NCI-H82 treated with DMSO at 0.1 percent for 48 hours (cell line): ENCODE results near the gene MDFIC2.
"Not testable (repeated sequence)": the region's sequence is repeated elsewhere in the genome, so short reads cannot be mapped to it uniquely, and the experiment has no call there.

Source experiments
- DNase-seq: peaks from one replicate; lab custom pipeline; 2025; ENCODE audit not compliant: unreplicated experiment; lab: John Stamatoyannopoulos, UW

Gene MDFIC2

DNA sequence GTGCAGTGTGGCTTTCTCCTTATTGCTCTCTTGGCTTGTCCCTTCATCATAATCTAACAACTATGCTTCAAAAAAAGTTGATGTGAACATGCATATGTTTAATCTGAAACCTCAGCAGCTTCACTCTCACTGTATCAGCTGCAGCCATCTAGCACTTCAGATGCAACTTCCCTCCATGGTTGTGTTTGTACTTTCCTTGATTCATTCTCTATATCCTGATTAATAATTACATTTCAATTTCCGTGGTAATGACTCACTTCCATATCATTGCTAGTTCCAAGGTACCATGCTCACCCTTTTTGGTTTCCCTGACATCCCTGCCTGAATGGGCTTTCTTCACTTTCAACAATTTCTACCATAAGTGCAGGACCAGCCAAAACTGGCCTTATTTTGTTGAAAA lies 51.2 kb downstream of the MDFIC2 start:
- no peak for DNase-seq

DNA sequence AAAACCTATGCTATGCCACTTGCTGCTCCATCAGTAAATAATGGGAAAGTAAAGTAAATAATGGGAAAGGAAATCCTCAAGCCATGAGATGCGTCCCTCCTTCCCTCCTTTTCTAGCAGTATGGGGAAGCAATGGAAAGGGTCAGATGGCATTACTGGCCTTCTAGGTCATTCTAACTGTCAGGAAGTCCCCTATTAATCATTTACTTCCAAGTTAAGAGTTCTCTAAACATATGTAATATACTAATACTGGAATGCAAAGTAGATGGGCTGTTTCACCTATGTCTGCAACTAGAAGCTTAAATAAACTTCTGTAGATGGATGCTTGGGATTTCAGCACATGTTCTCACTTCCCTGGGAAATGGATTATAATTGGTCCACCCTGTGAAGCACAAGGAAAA lies 55.9 kb downstream of the MDFIC2 start:
- no peak for DNase-seq

DNA sequence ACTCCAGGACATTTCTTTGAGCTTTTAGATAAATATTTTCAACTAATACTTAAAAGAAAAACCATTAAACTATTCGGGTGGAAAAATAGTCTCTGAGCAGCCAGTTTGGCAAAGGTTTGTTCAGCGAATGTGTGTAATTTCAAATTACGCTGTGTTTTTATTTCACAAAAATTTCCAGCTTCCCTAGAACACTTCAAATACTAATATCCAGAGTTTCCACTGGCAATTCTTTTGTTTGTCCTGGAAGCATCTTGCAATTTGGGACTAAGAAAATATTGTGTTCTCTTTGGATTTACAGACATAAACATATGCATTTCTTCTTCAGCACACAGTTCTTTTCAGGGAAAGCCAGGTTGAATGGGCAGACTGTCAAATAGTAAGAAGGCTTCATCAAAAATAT lies 61.9 kb downstream of the MDFIC2 start:
- no peak for DNase-seq

DNA sequence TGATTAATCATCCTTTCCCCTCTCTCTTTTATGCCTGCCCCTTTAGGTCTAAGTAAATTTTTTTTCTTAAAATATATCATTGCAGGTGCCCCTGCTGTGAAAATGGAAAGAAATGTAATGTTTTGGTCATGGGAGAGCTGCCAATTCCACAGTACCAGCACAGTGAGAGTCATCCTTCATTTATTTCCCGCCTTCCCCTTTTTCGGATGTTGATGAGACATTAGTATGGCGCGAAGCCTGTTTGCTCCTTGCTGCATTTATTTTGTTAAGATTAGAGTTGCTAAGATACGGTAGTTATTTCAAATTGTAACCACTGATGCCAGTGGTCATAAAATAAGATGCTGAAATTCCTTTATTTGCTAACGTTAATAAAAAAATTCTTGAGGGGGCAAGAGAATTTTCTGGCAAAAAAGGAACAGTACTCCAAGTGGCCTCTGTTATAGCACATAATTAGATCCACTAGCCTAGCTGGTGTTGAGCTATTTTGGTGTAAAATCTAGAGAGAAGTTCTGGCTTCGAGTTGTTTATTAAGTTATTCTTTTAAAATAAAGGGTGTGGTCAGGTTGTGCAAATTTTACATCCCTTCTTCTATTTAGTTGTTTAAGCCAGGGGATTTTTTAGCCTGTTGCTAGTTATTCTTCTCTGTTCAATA lies 62.8 kb downstream of the MDFIC2 start:
- no peak for DNase-seq

DNA sequence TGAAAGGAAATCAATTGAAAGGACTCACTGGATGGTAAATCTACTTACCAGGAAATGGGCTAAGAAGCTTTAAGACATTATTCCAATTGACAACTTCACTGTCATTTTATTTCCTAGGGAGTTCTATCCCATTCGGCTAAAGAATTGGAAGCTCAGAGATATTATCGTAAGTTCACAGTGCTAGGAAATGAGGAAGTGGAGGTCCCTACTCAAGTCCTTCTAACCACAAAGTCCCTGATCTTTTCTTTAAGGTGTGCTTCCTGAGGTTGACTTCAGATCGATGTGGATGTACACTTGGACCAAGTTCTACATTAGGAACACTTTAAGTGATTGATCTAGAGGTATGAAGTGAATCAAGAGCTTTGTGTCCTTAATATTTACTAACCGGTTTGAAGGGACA lies 63.6 kb downstream of the MDFIC2 start:
- no peak for DNase-seq

DNA sequence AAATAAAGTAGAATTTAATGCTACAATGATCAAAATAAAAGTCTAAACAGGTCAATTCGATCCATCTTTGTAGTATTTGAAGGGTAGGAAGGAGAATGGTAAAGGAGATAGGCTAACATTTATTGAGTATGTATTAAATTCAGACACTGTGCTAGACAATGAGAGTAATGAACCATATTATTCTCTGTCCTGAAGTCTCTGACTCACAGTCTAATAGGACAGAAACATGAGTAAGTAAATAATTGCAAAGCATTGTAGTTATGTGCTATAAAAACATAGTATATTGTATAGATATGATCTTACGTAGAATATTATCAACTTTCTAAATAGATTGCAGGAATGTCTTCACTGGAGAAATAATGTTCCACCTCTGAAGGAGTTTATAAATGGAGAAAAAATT lies 64.5 kb downstream of the MDFIC2 start:
- no peak for DNase-seq

DNA sequence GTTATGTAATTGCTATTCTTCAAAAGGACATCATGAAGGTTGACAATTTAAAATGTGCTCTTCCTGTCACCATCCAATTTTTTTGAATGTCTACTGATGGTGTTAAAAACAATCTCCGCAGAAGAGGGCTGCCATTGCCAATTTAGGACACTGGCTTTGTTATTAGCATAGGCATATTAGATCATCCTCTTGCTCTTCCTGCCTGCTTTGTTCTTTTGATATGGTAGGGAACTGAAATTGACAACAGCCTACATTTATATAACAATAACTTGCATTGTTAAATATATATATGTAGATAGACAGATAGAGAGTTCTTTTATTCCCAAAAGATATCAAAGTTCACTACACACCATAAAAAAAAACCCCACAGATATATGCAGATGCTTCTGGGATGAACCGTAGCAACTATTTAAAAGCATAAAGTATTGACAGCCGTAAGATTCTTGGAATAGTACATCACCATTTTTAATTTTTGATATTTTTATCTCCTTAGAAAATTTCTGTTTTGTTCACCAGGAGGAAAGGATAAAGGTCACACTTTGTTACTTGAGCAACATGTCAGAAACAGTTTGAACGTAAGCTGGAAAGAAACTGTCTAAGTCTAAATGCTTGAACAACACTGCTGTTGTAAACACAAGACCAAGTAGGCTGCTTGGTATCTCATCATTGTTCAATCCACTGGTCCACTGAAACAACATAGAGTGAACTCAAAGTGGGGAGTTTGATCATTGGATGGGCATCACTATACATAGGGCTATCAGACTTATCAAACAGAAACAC lies 66.5 kb downstream of the MDFIC2 start:
- no peak for DNase-seq

DNA sequence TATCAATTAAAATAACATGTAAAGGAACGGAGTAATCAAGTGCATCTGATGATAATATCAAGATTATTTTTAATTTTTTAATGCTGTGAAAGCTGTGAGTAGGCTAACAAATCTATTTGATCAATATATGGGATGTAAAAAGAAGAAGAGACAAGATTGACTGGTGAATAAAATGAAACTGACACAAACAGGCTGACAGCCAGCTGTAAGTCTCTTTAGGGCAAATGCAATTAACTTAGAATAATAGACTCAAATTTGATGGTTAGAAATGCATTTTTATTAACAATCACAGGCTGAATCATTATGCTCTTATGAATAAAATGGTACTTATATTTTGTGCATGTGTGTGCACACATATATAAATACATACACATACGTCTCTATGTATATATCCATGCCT lies 68.0 kb downstream of the MDFIC2 start:
- DNase-seq, result no peak

DNA sequence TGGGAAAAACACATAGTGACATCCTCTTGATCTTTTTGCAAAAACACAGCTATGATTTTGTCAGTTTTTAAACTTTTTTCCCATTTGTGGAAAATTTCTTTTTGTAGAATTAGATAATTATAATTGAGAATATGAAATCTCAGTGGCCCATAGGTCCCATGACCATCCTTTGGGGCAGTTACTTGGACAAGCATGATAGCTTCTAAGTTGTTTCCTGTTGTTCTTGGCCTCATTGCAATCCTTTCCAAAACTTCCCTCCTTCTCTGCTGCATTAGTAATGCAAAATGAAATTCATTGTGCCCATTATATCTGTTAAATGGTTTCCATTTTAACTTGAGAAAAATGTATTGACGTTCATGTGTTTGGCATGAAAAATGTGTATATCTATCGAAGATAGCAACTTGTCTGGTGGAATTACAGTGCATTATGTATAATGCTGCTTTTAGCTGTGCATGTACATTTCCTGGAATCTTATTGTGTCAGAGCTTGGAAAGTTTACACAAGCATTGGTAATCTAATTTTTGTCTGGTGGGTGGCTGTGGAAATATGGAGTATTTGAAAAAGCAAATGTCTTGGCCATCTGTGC lies 70.0 kb downstream of the MDFIC2 start:
- DNase-seq, result no peak

DNA sequence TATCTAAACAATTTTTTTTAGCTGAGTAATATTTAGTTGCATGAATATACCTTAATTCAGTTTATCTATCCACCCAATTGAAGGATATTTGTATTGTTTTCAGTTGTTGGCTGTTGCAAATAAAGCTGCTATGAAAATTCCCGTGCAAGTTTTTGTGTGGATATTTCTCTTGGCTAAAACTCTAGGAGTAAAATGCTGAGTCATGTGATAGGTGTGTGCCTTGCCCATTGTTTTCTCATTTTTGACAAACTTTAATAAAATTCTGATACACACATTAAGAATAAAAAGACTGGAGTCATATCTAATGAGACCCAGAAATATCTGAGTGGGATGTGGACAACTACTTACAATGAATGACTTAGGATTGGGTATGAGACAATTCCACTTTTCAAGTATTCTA lies 78.6 kb downstream of the MDFIC2 start:
- DNase-seq, result no peak

DNA sequence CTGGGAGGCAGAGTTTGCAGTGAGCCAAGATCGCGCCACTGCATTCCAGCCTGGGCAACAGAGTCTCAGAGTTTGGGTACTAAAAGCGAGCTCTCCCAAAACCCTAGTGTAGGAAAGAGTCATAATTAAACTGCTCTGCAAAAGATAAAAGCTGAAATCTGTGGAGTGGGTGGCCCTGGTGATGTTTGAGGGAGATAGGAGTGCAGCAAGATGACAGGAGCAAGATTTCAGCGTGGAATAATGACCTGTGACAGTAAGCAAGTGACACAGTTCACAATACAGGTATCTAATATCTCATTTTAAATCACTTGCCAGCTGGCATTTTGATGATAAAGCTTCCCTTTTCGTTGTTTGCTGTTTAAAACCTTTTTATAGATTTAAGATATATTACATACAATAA lies 79.3 kb downstream of the MDFIC2 start:
- DNase-seq, result no peak

DNA sequence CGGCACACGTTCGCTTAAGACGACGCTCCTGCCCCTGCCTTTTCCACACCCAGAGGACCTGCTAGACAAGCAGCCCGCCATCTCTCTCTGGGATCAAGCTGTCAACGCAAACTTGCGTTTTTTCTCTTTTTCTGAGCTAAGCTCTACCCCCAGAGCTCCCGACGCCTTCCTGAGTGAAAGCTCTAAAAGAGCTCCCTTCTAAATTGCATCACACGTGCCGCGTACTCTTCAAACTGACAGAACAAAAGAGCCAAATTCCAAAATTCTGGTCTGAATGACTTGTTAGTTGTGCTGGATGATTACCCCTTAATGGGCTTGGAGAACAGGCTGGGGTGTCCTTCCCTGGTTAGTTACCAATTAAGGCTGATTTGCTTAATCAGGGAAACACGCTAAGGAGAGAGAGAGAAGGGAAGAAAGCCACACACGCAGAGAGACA lies 81.2 kb downstream of the MDFIC2 start:
- DNase-seq, result no peak

DNA sequence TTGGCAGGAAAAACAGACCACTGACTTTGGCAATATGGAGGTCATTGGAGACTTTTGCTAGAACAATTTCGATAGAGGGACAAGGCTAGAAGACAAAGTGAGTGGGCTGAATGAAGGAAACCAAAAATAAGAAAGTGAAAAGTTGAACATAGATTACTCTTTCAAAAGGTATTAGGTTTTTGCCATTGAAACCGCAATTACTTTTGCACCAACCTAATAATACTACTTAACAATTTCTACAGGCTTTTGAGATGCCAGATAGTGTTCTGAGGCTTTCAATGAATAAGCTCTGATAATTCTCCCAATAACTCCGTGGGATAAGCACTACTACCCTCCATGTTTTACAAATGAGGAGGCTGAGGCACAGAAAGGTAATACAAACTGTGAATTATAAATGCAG lies 85.0 kb downstream of the MDFIC2 start:
- DNase-seq, result no peak

DNA sequence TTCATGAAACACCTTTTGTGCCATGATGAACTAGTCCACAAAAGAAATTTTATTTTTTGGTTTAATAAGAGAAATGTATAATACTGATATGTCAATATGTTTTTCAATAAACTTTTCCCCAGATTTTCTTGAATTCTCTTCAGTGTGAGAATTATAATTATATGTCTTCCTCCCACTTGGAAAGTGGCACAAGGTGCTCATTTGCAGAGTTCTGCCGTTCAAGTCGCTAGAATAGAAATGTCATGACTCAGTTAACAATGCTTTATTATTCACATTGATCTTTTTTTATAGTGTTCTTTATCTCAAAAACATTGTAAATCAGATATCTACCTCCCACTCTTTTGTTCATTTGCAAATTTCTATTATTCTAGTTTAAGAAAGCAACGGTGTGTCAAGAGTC lies 87.3 kb downstream of the MDFIC2 start:
- no peak for DNase-seq

DNA sequence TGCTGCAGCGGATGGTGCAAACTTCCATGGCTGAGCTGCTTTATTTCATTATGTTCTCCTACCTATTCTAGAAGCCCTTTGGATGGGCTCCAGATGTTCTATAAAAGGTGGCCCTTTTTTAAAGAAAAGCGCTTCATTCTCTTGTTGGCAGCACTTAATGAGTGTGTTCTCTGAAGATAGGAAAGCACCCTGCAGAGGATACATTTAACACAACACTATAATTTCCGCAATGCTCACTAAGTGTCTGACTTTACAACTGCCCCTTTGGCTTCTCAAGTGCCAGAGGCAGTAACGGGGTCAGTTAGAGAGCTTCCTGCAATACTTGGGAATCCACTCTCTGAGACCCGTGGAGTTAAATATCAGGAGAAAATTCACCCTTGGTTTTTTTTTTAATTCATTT lies 88.1 kb downstream of the MDFIC2 start:
- no peak for DNase-seq

DNA sequence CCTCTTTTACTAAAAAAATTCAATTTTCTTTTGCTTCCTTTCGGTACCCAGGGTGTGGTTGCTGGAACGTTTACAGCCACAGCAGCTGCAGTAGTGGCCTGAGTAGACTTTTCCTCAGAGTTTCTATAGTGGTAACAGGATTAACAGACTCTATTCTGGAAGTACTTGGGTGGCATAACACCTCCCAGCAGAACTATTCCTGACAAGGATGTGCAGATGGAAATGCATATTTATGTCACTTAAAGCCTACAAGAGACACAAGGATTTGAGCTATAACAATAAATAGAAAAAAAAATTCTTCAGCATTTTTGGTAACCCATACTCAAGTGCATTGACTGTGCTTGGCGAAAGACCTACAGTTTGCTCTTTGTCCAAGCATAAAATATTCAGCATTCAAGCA lies 94.0 kb downstream of the MDFIC2 start:
- no peak for DNase-seq

DNA sequence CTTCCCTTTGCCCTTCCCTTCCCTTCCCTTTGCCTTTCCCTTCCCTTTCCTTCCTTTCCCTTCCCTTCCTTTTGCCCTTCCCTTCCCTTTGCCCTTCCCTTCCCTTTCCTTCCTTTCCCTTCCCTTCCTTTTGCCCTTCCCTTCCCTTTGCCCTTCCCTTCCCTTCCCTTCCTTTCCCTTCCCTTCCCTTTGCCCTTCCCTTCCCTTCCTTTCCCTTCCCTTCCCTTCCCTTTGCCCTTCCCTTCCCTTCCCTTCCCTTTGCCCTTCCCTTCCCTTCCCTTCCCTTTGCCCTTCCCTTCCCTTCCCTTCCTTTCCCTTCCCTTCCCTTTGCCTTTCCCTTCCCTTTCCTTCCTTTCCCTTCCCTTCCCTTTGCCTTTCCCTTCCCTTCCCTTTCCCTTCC lies 101.2 kb downstream of the MDFIC2 start:
- DNase-seq, result not testable (repeated sequence)

DNA sequence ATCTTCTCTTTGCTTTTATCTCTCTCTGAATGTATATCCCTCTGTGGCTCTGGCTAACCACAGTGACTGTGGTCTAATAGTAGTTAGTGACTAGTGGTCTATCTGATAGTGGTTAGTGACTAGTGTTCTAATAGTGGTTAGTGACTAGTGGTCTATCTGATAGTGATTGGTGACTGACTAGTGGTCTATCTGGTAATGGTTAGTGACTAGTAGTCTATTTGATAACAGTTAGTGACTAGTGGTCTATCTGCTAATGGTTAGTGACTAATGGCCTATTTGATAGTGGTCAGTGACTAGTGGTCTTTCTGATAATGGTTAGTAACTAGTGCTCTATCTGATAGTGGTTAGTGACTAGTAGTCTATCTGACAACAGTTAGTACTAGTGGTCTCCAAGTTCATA lies 110.5 kb downstream of the MDFIC2 start:
- no peak for DNase-seq

DNA sequence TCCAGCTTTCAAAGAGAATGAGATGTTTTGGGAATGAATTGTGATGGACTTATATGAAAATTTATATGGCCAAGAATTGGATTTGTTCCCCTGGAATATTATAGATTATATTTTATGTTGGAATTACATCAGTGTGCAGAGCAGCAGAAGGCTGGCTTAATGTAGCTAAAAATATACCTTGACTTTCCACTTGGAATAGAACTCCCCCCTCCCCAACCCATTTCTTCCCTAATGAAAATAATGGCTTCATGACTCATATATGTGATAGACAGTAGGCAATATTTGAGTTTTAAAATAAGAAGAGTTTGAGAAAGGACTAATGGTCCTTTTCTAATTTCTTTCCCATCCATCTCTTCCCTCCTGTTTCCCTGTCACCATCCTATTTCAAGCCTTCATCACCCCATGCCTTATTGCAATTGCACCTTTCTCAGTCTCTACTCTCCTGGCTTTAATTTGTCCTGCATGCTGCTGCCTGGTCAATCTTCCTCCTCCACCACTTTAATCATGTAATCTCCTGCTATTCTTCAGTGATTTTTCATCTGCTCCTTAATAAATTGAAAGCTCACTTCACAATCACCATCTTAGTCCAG lies 122.5 kb downstream of the MDFIC2 start:
- DNase-seq, result no peak

DNA sequence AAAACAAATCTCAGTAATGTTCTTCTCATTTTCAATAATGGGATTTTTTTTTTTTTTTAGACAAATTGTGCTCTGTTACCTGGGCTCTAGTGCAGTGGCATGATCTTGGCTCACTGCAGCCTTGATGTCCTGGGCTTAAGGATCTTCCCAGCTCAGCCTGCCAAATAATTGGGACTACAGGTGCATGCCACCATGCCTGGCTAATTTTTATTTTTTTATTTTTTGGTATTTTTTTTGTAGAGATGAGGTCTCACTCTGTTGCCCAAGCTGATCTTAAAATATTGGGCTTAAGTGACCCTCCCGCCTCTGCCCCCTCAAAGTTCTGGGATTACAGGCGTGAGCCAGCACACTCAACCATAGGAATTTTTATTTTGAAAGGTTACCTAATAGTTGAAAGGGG lies 126.2 kb downstream of the MDFIC2 start:
- no peak for DNase-seq

DNA sequence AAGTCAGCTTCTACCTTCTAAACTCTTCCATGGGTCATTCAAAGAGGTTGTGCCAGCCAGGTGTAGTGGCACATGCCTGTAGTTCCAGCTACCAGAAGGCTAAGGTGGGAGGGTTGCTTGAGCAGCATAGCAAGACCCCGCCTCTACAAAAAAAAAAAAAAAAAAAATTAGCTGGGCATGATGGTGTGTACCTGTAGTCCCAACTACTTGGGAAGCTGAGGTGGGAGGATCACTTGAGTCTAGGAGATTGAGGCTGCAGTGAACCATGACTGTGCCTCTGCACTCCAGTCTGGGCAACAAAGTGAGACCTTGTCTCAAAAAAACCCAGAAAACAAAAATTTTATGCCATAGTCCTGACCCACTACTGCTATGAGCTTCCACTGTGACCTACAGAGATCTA lies 126.8 kb downstream of the MDFIC2 start:
- no peak for DNase-seq
